Hematopoietic multipotent progenitor cell (in vitro differentiated cells): ENCODE measurements around the gene EEF1G. TPM values are rescaled to one million over a fixed set of nuclear protein-coding genes. Genes with fewer than 3 reads are reported as not detected.

Experiments
- DNase-seq, 3 donors: peaks; one replicate each; pipeline ENCODE4 v3.0.0-alpha.2; 2011 to 2015; ENCODE audit warnings: low read depth in 2 of 3, low spot score in 2 of 3
- total RNA-seq: library from RNA; depleted of rRNA; stranded (reverse); fragments of >200 nt; gene quantifications from one replicate; pipeline ENCODE4 v1.2.3, GENCODE V29; 2012

EEF1G gene
- total RNA-seq, 1 donor: 3,462 TPM

DNA sequence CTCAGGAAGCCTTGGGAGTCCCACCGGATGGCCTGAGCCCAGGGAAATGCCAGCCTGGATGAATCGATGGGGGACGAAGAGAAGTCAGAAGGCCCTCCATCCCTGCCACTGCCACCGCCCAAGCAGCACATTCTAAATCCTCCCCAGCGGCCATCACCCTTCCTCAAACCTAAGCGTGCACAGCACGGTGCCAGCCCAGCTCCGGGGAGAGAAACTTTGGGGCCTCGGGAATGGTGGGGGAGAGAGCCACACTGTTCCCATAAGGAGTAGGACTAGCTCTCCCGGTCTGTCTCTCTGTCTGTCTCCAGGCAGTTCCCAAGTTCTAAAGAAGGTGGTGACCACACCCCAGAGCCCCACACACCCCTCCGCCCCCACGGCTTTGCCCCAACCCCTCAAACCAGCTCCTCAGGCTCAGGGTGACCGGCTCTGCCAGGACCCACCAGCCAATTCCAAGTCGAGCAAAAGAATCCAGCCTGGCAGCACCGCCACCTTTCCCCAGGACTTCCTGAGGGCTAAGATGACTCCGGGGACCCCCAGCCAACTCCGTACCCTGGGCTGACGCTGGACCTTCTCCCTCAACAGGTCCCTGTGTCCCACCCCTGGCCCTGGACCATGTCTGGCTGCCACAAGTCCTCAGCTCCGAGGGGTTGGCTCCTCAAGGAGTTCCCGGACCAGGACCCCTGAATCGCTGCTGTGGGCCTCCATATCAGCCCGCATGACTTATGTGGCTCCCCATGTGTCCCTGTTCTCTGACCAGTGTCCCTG, 29.8 kb downstream of the EEF1G start:
- no peak for DNase-seq

DNA sequence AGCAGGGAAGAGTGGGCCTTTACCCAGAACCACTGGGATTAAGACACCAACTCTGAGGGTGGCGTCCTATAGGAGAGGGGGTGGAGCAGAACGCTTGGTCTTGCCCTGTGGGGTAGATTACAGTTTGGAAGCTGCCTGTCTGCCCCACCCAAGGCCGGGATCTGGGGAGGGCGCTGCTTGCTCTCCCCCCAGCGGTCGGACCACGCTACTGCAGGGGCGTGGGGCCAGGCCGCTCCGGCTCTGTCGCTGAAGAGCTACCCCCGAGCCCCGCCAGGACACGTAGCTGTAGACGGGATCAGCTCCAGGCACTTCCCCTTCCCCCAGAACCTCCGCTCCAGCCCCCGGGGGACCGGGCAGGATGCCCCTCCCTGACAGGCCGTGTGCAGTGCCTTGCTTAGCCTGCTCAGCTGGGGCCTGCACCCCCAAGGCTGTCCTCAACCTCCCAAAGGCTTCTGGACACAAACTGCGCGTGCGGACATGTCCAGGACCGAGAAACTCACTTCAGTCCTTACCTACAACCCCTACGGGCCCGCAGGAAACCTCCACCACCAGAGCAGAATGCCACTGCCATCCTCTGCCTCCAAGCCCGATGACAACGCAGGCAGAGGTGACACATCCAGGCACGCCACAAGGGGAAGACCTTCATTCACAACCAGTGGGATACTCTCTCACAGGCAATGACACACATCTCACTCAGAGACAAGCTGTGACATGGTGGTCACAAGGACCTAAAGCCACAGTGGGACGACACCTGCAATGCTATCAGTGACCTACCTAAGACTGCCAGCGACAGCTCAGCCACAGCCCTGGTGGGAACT, 30.7 kb downstream of the EEF1G start:
- peak in 2 of 3 donors; percentile 67 for DNase-seq

DNA sequence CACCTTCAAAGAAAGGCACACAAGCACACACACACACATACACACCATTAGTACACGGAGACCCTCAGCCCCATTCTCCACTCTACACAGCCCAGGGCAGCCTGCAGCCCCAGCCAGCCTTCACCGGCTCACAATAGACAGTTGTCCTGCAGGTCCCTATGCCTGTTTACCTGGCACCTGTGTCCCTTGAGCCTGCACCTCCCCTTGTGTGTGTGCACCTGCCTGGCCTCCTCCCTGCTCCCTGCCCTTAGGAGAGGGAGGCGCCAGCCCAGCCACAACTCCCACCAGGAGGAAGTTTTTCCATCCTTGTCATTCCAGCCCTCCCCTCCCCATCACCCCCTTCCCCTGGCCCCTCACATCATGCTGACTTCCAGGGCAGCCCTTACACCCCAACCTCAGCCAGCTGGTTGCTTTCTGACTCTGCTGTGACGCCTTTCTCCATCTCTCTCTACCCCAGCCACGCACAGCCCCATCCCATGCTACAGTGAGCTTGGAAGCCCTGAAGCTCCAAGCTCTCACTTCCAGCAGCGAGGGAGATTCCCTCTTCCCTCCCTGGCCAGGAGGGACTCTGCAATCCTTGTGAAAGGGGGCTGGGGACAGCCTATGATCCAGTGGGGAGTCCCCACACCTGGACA, 31.5 kb downstream of the EEF1G start:
- no peak for DNase-seq

DNA sequence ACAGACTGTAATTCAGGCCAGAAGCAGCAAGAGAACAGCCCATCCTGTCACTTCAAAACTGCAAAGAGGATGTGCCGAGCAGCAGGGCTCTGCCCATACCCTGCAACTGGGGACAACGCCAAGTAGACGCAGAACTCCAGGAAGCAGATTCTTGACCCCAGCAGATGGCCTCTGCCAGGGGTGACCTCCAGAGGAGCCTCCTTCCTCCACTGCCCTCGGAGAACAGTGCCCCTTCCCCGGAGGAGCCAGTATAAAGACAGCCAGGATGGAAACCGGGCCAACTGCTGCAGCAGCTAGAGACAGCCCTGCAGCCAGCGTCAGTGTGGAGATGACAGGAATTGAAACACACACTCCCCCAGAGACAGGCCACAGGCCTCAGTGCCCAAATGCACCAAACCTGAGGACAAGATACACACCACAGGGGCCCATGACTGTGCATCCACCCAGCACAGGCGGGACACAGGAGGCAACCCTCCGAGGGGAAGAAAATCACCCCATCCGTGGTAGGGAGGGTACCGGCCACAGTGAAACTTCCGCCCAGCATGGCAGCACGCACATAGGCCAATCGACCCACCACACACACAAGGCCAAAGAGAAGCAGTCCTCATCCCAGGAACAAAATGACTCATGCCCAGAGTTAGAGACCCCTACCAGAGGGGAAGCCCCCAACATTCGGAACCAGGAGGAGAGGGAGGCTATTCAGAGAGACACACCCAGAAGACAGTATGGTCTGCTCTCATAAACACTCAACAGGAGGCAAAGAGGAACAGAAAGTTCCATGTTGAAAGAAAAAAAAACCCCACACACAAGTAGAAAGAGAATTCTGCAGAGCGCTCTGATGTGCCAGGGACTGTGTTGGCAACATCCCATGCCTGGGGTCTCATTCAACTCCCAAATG, 32.6 kb downstream of the EEF1G start:
- no peak for DNase-seq

DNA sequence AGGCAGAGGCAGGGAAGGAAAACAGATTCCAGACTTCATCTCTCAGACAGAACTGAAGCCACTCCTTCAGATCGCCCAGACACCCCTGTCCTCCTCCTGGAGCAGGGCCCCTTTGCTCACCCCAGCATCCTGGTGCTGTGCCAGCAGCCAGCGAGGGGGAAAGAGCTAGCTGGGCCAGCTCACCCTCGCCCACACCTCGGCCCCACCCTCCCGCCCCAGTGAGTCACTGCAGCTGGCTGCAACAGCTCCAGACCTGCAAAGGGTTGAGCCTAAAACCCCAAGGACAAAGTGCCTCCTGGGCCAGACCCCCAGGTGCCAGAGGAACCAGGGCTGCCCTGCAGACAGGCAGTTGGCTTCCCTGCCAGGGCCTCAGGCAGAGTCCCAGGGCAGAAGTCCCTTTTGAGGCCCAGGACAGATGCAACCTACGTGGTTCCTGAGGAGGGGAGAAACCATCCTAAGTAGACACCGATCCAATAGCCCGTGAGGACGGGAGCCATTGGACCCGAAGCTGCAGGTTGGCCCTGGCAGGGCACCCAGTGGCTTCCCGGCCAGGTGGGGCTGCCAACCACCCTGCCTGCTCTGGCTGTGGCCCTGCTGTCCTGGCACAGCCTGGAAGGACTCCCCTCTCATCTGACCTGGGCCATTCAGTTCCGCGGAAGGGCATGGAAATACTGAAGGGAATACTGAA, 34.3 kb downstream of the EEF1G start:
- DNase-seq: peak in 2 of 3 donors; percentile 55 to 56

- DNase-seq: no peak
These were observed 35.0 kb downstream of the EEF1G start for GRCh38 chr11:62538470-62539237.

- DNase-seq: no peak
These were observed 37.3 kb downstream of the EEF1G start for GRCh38 chr11:62536301-62536957.

GRCh38 chr11:62535802-62536201, 37.9 kb downstream of the EEF1G start:
- no peak for DNase-seq

- no peak for DNase-seq
These were observed 38.7 kb downstream of the EEF1G start for GRCh38 chr11:62534779-62535545.

GRCh38 chr11:62532096-62532495, 41.6 kb downstream of the EEF1G start:
- no peak for DNase-seq

GRCh38 chr11:62516736-62517371, 56.8 kb downstream of the EEF1G start:
- no peak for DNase-seq

DNA sequence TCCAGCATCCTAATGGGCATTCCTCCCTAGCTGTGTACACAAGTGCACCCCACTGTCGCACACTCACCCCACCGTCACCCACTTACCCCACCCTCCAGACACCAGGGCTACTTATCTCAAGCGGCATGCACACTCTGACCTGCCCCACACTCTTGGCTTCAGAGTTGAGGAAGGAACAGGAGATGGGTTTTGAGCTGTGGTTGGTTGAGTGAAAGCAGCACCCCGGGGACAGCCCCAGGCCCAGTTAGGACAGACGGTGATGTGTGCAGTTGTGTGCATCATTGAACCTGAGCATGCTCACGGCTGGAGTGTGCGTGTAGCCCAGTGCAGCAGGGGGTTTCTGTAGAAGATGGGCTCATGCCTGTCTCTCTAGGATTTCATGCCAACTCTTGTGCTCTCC, 59.5 kb downstream of the EEF1G start:
- DNase-seq: no peak

DNA sequence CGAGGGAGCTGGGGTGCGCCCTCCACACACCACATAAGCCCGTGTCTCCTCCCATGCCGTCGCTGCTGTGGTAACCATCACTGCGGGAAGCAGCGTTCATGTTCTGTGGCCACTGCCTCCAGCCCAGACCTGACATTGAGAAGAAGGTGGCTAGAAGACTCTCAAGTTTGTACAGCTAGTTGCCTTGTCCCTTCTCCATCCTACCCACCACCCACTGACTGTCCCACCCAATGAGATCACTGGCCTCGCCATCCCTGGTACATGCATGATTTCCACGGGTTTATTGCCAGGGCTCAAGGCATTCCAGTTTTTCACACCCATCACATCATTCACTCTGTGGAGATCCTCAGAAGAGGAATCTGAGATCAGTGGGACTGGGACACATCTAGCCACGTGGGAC, 60.1 kb downstream of the EEF1G start:
- no peak for DNase-seq

- no peak for DNase-seq
These were observed 60.7 kb downstream of the EEF1G start for GRCh38 chr11:62512961-62513360.
